GM18502 (cell line): Measurements from ENCODE around the gene THRA.
A peak's percentile ranks its signal among the peaks of the same experiment; 100 is the strongest.

ENCODE experiments used
- ATAC-seq: cut with Tn5 transposase; IDR thresholded peaks from one replicate; pipeline ENCODE4 v1.9.1; 2021; ENCODE audit warnings: mild to moderate bottlenecking; ENCODE audit not compliant: unreplicated experiment, poor library complexity

Gene THRA

GRCh38 chr17:40075942-40076498, 13.3 kb downstream of the THRA start:
- ATAC-seq = no peak

GRCh38 chr17:40076591-40076990, 13.8 kb downstream of the THRA start:
- no peak for ATAC-seq

GRCh38 chr17:40079545-40079944, 16.8 kb downstream of the THRA start:
- ATAC-seq = no peak

GRCh38 chr17:40084477-40084876, 21.7 kb downstream of the THRA start:
- no peak for ATAC-seq

GRCh38 chr17:40086150-40087044, 23.6 kb downstream of the THRA start:
- no peak for ATAC-seq

- no peak for ATAC-seq
These were observed 24.5 kb downstream of the THRA start for GRCh38 chr17:40087049-40087794.

- ATAC-seq = no peak
These were observed 25.3 kb downstream of the THRA start for GRCh38 chr17:40087903-40088718.

GRCh38 chr17:40089077-40089895, 26.5 kb downstream of the THRA start:
- no peak for ATAC-seq

GRCh38 chr17:40090237-40091119, 27.7 kb downstream of the THRA start:
- no peak for ATAC-seq

GRCh38 chr17:40091691-40092397, 29.1 kb downstream of the THRA start:
- ATAC-seq = no peak

GRCh38 chr17:40092581-40092980, 29.8 kb downstream of the THRA start:
- no peak for ATAC-seq

GRCh38 chr17:40093005-40093579, 30.3 kb downstream of the THRA start:
- no peak for ATAC-seq

GRCh38 chr17:40093580-40094201, 30.9 kb downstream of the THRA start:
- no peak for ATAC-seq

GRCh38 chr17:40094874-40095273, 32.1 kb downstream of the THRA start:
- ATAC-seq = no peak

- ATAC-seq = no peak
These were observed 32.7 kb downstream of the THRA start for GRCh38 chr17:40095351-40095943.

- ATAC-seq = peak; percentile 46
These were observed 33.4 kb downstream of the THRA start for GRCh38 chr17:40095944-40096791.
